Ishikawa (cell line): ENCODE measurements around the gene PSMG4.

ENCODE experiments used
- CEBPB ChIP-seq: IDR thresholded peaks from 2 replicates; pipeline ENCODE4 v1.6.1; 2012
- EP300 ChIP-seq: IDR thresholded peaks from 2 replicates; pipeline ENCODE4 v1.6.1; 2012; ENCODE audit warnings: borderline replicate concordance
- RAD21 ChIP-seq: IDR thresholded peaks from 2 replicates; pipeline ENCODE4 v1.6.1; 2012; ENCODE audit warnings: low read depth

DNA sequence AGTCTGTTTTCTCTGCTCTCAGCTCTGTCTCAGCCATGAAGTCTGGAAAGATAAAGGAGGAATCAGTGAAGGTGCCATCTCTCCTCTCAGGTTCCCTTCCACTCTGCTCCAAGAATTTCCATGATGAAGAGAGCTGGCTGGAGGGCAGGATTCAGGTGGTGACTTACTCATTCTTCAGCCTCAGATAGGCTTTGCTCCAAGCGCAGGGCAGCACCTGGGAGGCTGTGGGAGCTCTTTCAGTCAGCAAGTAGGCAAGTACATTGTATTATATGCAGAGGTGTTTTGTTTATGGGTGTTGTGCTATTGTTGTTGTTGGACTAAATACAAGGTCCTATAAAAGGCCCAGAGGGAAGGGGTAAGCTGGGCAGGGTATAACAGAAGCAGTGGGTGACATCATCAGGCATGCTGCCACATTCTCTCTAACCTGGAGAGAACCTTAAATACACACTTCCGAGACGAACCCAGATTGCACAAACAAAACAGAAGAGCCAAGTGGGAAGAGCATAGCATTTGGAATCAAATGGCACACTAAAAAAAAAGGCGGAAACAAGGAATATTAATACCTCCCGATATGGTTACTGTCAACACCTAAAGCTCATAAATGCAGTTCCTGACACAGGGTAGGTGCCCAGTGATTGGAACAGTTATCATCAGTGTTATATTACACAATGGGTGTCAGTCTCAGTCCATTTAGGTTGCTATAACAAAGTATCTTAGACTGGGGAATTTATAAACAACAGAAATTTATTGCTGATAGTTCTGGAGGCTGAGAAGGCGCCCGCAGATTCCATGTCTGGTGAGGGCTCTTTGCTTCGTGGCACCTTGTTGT is 14.5 kb upstream of the PSMG4 start:
- TF ChIP-seq CEBPB, result no peak
- no peak for TF ChIP-seq EP300
- no peak for TF ChIP-seq RAD21
